GM18526 (cell line): Measurements from ENCODE around the gene TRPM2.

ENCODE experiments used
- POLR2A ChIP-seq: IDR thresholded peaks from 3 replicates; pipeline ENCODE4 v1.6.1; 2011; ENCODE audit not compliant: insufficient read length; ENCODE audit errors: extremely low read depth

The TRPM2 gene

GRCh38 chr21:44317871-44318270, 35.5 kb upstream of the TRPM2 start:
- TF ChIP-seq POLR2A, result no peak

- TF ChIP-seq POLR2A, result no peak
Measured at GRCh38 chr21:44318489-44319285, 34.7 kb upstream of the TRPM2 start.

GRCh38 chr21:44319407-44320065, 33.9 kb upstream of the TRPM2 start:
- TF ChIP-seq POLR2A, result no peak

GRCh38 chr21:44320847-44321246, 32.6 kb upstream of the TRPM2 start:
- no peak for TF ChIP-seq POLR2A

- TF ChIP-seq POLR2A, result no peak
Measured at GRCh38 chr21:44321846-44322450, 31.5 kb upstream of the TRPM2 start.

GRCh38 chr21:44322621-44323325, 30.6 kb upstream of the TRPM2 start:
- no peak for TF ChIP-seq POLR2A

GRCh38 chr21:44323591-44323990, 29.8 kb upstream of the TRPM2 start:
- no peak for TF ChIP-seq POLR2A

- TF ChIP-seq POLR2A, result no peak
Measured at GRCh38 chr21:44324106-44324853, 29.1 kb upstream of the TRPM2 start.

GRCh38 chr21:44324854-44325107, 28.6 kb upstream of the TRPM2 start:
- TF ChIP-seq POLR2A, result no peak

GRCh38 chr21:44325386-44326271, 27.8 kb upstream of the TRPM2 start:
- TF ChIP-seq POLR2A, result no peak

GRCh38 chr21:44326272-44326647, 27.2 kb upstream of the TRPM2 start:
- no peak for TF ChIP-seq POLR2A

- no peak for TF ChIP-seq POLR2A
Measured at GRCh38 chr21:44326716-44327602, 26.5 kb upstream of the TRPM2 start.

GRCh38 chr21:44327603-44327974, 25.8 kb upstream of the TRPM2 start:
- TF ChIP-seq POLR2A, result no peak

- no peak for TF ChIP-seq POLR2A
Measured at GRCh38 chr21:44328242-44328895, 25.1 kb upstream of the TRPM2 start.
